H1 (cell line): ENCODE measurements around the gene ERC1. TPM values are rescaled to one million over a fixed set of nuclear protein-coding genes. Genes with fewer than 3 reads are reported as not detected.

ENCODE experiments used
- CTCF ChIA-PET: fragments of 300-600 bp; sonication (Branson Sonifier 250); formaldehyde crosslinking; loops from one replicate; lab custom pipeline; 2021; ENCODE audit not compliant: partially characterized antibody; lab: Charles Lee
- POLR2A ChIA-PET: fragments of 300-600 bp; sonication (Branson Sonifier 250); formaldehyde crosslinking; loops from one replicate; lab custom pipeline; 2021; ENCODE audit warnings: inconsistent platforms; ENCODE audit not compliant: partially characterized antibody; lab: Charles Lee
- DNase-seq, 2 experiments: peaks; one replicate each; pipeline versions ENCODE4 v3.0.0 to v3.0.0-alpha.2; 2010 to 2022; ENCODE audit warnings: low spot score in 2 of 2, low read depth in 1 of 2, mixed read lengths in 1 of 2
- FAIRE-seq: peaks from 2 replicates; lab custom pipeline; 2011; peaks lifted over from hg19 to GRCh38; lab: Jason Lieb, UNC
- H2AFZ ChIP-seq: 2 replicates; pipeline ENCODE4 v1.8.1; 2012; ENCODE audit warnings: low read length, inconsistent platforms
- H2AK5ac ChIP-seq: 2 replicates; pipeline ENCODE4 v1.6.1; 2013; ENCODE audit warnings: low read depth, low read length
- H2BK120ac ChIP-seq: replicated peaks from 2 replicates; pipeline ENCODE3; 2013; ENCODE audit warnings: low read depth, low read length, inconsistent platforms
- H2BK12ac ChIP-seq: 2 replicates; pipeline ENCODE4 v1.6.1; 2013; ENCODE audit warnings: low read depth, low read length
- H2BK15ac ChIP-seq: 2 replicates; pipeline ENCODE4 v1.6.1; 2013; ENCODE audit warnings: low read length
- H2BK20ac ChIP-seq: 2 replicates; pipeline ENCODE4 v1.6.1; 2013; ENCODE audit warnings: low read length
- H2BK5ac ChIP-seq: 2 replicates; pipeline ENCODE4 v1.6.1; 2013; ENCODE audit warnings: low read depth, low read length
- H3K14ac ChIP-seq: 2 replicates; pipeline ENCODE4 v1.6.1; 2013; ENCODE audit warnings: inconsistent platforms; ENCODE audit not compliant: insufficient read length
- H3K18ac ChIP-seq: 2 replicates; pipeline ENCODE4 v1.6.1; 2013; ENCODE audit warnings: low read length; ENCODE audit errors: extremely low read depth
- H3K23ac ChIP-seq: 2 replicates; pipeline ENCODE4 v1.6.1; 2013; ENCODE audit warnings: inconsistent platforms; ENCODE audit not compliant: insufficient read length
- H3K23me2 ChIP-seq: 2 replicates; pipeline ENCODE4 v1.6.1; 2013; ENCODE audit warnings: low read depth, low read length
- H3K27ac ChIP-seq: 2 replicates; pipeline ENCODE4 v1.6.1; 2011; ENCODE audit warnings: low read depth, low read length, inconsistent platforms
- H3K27me3 ChIP-seq, 4 experiments: replicated peaks in 1 of 4; 1 replicate in 1 of 4; 2 replicates in 3 of 4; pipeline versions ENCODE4 v1.6.1 to v1.8.1; 2011 to 2013; ENCODE audit warnings: low read length in 3 of 4, mild to moderate bottlenecking in 3 of 4, inconsistent platforms in 2 of 4, mixed read lengths in 2 of 4, moderate library complexity in 1 of 4; ENCODE audit not compliant: control insufficient read depth in 3 of 4, insufficient read depth in 3 of 4; ENCODE audit errors: extremely low read depth in 1 of 4
- H3K36me3 ChIP-seq, 4 experiments: 2 replicates each; pipeline versions ENCODE4 v1.6.1 to v1.8.1; 2011 to 2013; ENCODE audit warnings: mild to moderate bottlenecking in 4 of 4, low read length in 3 of 4, moderate library complexity in 2 of 4, control low read depth in 1 of 4, inconsistent platforms in 1 of 4; ENCODE audit not compliant: insufficient read depth in 4 of 4, control insufficient read depth in 2 of 4
- H3K4ac ChIP-seq: replicated peaks from 2 replicates; pipeline ENCODE3; 2013; ENCODE audit warnings: low read length, low read depth, mixed read lengths, inconsistent platforms; ENCODE audit not compliant: insufficient read length
- H3K4me1 ChIP-seq, 4 experiments: replicated peaks in 1 of 4; 1 replicate in 1 of 4; 2 replicates in 3 of 4; pipeline versions ENCODE4 v1.6.1 to v1.8.1; 2011 to 2013; ENCODE audit warnings: low read length in 3 of 4, inconsistent platforms in 2 of 4, mixed read lengths in 1 of 4; ENCODE audit not compliant: insufficient read depth in 4 of 4, control insufficient read depth in 3 of 4
- H3K4me2 ChIP-seq, 2 experiments: 2 replicates each; pipeline versions ENCODE4 v1.6.1 to v1.8.1; 2011 to 2013; ENCODE audit warnings: low read depth in 2 of 2, low read length in 2 of 2, control low read depth in 1 of 2, inconsistent platforms in 1 of 2, mild to moderate bottlenecking in 1 of 2; ENCODE audit not compliant: insufficient read depth in 1 of 2
- H3K4me3 ChIP-seq, 4 experiments: fragments of 200-600, 300-600 bp in 1 of 4; sonication (generic), shearing (Covaris generic), sonication (Bioruptor Twin) in 1 of 4; 2 replicates each; pipeline versions ENCODE4 v1.5.1 to v1.8.1; 2011 to 2016; ENCODE audit warnings: low read length in 4 of 4, low read depth in 3 of 4, control low read depth in 2 of 4, inconsistent platforms in 2 of 4, mild to moderate bottlenecking in 2 of 4, mixed read lengths in 1 of 4, moderate library complexity in 1 of 4; ENCODE audit not compliant: insufficient read depth in 2 of 4; ENCODE audit errors: extremely low read depth in 1 of 4
- H3K56ac ChIP-seq: replicated peaks from 2 replicates; pipeline ENCODE3; 2013; ENCODE audit warnings: low read depth, mild to moderate bottlenecking, mixed read lengths, low read length, inconsistent platforms; ENCODE audit not compliant: insufficient read length
- H3K79me1 ChIP-seq: 2 replicates; pipeline ENCODE4 v1.6.1; 2013; ENCODE audit warnings: low read depth, low read length, control low read depth
- H3K79me2 ChIP-seq, 2 experiments: 2 replicates each; pipeline versions ENCODE4 v1.6.1 to v1.8.1; 2012 to 2013; ENCODE audit warnings: low read length in 2 of 2, mild to moderate bottlenecking in 2 of 2, inconsistent platforms in 1 of 2; ENCODE audit not compliant: insufficient read depth in 2 of 2, control insufficient read depth in 1 of 2
- H3K9ac ChIP-seq, 4 experiments: replicated peaks in 1 of 4; 1 replicate in 1 of 4; 2 replicates in 3 of 4; pipeline versions ENCODE4 v1.6.1 to v1.8.1; 2011 to 2013; ENCODE audit warnings: low read depth in 3 of 4, low read length in 3 of 4, control low read depth in 2 of 4, mild to moderate bottlenecking in 2 of 4, moderate library complexity in 2 of 4, inconsistent platforms in 1 of 4; ENCODE audit errors: extremely low read depth in 1 of 4
- H3K9me3 ChIP-seq, 2 experiments: 2 replicates each; pipeline versions ENCODE4 v1.6.1 to v1.8.1; 2012 to 2013; ENCODE audit warnings: mild to moderate bottlenecking in 2 of 2, moderate library complexity in 2 of 2, control low read depth in 1 of 2, inconsistent platforms in 1 of 2, low read depth in 1 of 2, low read length in 1 of 2, mixed read lengths in 1 of 2; ENCODE audit not compliant: insufficient read depth in 2 of 2
- H4K20me1 ChIP-seq, 2 experiments: replicated peaks in 1 of 2; 2 replicates each; pipeline versions ENCODE3 to v1.8.1; 2011 to 2013; ENCODE audit warnings: inconsistent platforms in 2 of 2, low read length in 2 of 2, mild to moderate bottlenecking in 1 of 2; ENCODE audit not compliant: insufficient read depth in 2 of 2, control insufficient read depth in 1 of 2
- H4K5ac ChIP-seq: 2 replicates; pipeline ENCODE4 v1.6.1; 2013; ENCODE audit warnings: low read length, low read depth, mixed read lengths, inconsistent platforms; ENCODE audit not compliant: insufficient read length
- H4K8ac ChIP-seq: 2 replicates; pipeline ENCODE4 v1.8.0; 2013; ENCODE audit warnings: mild to moderate bottlenecking, moderate library complexity, low read length, inconsistent platforms; ENCODE audit not compliant: insufficient read depth; ENCODE audit errors: extremely low read depth
- H4K91ac ChIP-seq: replicated peaks from 2 replicates; pipeline ENCODE3; 2013; ENCODE audit warnings: low read length, mixed read lengths, inconsistent platforms; ENCODE audit not compliant: insufficient read length
- EGR1 ChIP-seq: IDR thresholded peaks from 2 replicates; pipeline ENCODE4 v1.6.1; 2011; ENCODE audit warnings: low read depth, low read length, borderline replicate concordance
- RBBP5 ChIP-seq: IDR thresholded peaks from 2 replicates; pipeline ENCODE4 v1.7.1; 2012; ENCODE audit warnings: low read depth, mild to moderate bottlenecking, inconsistent platforms, low read length, moderate library complexity, borderline replicate concordance
- SAP30 ChIP-seq: fragments of 300-600 bp; sonication (generic); IDR thresholded peaks from 2 replicates; pipeline ENCODE4 v1.7.1; 2012; ENCODE audit warnings: low read length, moderate library complexity, mild to moderate bottlenecking, inconsistent platforms; ENCODE audit not compliant: insufficient read depth, insufficient replicate concordance
- SP1 ChIP-seq: IDR thresholded peaks from 2 replicates; pipeline ENCODE4 v1.6.1; 2011; ENCODE audit warnings: low read depth, low read length
- TEAD4 ChIP-seq: IDR thresholded peaks from 2 replicates; pipeline ENCODE4 v1.6.1; 2012; ENCODE audit warnings: low read depth, low read length, inconsistent platforms, mixed read lengths
- WGBS, 2 experiments: shearing (Covaris generic) in 1 of 2; methylation state at CpG; one replicate each; pipeline versions ENCODE4 v1.1.6 to v1.1.7; 2013 to 2015; ENCODE audit warnings: low lambda C conversion rate in 2 of 2, mixed read lengths in 2 of 2, inconsistent platforms in 1 of 2, low coverage in 1 of 2, missing lambda C conversion rate in 1 of 2; ENCODE audit not compliant: insufficient replicate concordance in 2 of 2, insufficient coverage in 1 of 2, insufficient read length in 1 of 2; ENCODE audit errors: extremely low coverage in 1 of 2, missing lambda C conversion rate in 1 of 2; 5-methylcytosine and 5-hydroxymethylcytosine counted together
- polyA plus RNA-seq, 7 experiments: library from polyadenylated mRNA; depleted of rRNA in 3 of 7; stranded (reverse) in 5 of 7; unstranded in 2 of 7; fragments of >200 nt in 5 of 7; fragments of 200-250 nt in 2 of 7; gene quantifications; 1 replicate in 5 of 7; 2 replicates in 1 of 7; 4 replicates in 1 of 7; pipeline versions ENCODE4 v1.2.1 to v1.2.3, GENCODE V29; 2011 to 2013; ENCODE audit warnings: missing spikeins in 2 of 7, mixed read lengths in 2 of 7
- total RNA-seq: library from RNA; stranded (reverse); fragmentation: NEBNext Ultra II Directional; extraction: Animal tissue kit (Norgen Biotek cat#: 25700); gene quantifications from 2 replicates; pipeline ENCODE4 v1.2.1, GENCODE V29; 2021

The ERC1 gene
- total and polyA plus RNA-seq, 2 of the 8 experiments (the other 6 are each of a cell fraction or from before 2014, with no cell fraction given): 7.8 to 45.7 TPM

GRCh38 chr12:1467710-1468109 lies 476.7 kb downstream of the ERC1 start:
- Histone ChIP-seq H2BK5ac (no peak overlapping the region), H4K5ac (no peak overlapping the region), H2AFZ (no peak overlapping the region), H4K91ac (no peak overlapping the region), H3K9me3 (no peaks in the 10 kb centered on the region), H3K36me3 (peaks cover 0 to 2% (median 0%) of the 10 kb centered on the region in 4 experiments; a peak in 1 of 8 replicates), H3K18ac (no peak overlapping the region), H2BK120ac (no peak overlapping the region), H3K14ac (no peak overlapping the region), H3K23me2 (no peaks in the 10 kb centered on the region), H4K20me1 (no peaks in the 10 kb centered on the region), H3K79me2 (no peaks in the 10 kb centered on the region), H3K27ac (no peak overlapping the region), H3K4ac (no peak overlapping the region), H2BK15ac (no peak overlapping the region), H3K27me3 (no peaks in the 10 kb centered on the region), H3K23ac (no peak overlapping the region), H3K56ac (no peak overlapping the region), H3K9ac (no peak overlapping the region), H3K4me2 (no peak overlapping the region), H4K8ac (no peak overlapping the region), H3K4me3 (no peak overlapping the region), H3K4me1 (peaks cover 0 to 2% (median 0%) of the 10 kb centered on the region in 4 experiments; a peak in 3 of 7 replicates), H2BK12ac (no peak overlapping the region), H2BK20ac (no peak overlapping the region), H3K79me1 (no peaks in the 10 kb centered on the region), H2AK5ac (no peak overlapping the region)
- DNase-seq (no peak), FAIRE-seq (no peak)
- 94% methylated on average over 11 of the region's 11 CpGs; no CpG with 5 or more reads in 1 of the 2 experiments for WGBS, 2 experiments
- ChIA-PET POLR2A (no interaction called here), CTCF (interaction anchor here (1.9 kb wide), 1 partner anchor 9 kb away, joined by 5 read pairs; no protein-coding TSS in a partner anchor)
- no peak for TF ChIP-seq RBBP5
- no peak for TF ChIP-seq EGR1
- TF ChIP-seq SAP30: no peak
- no peak for TF ChIP-seq TEAD4
- TF ChIP-seq SP1: no peak
